Calu3 (cell line): Measurements from ENCODE around the gene EIF5AL1. TPM values are rescaled to one million over a fixed set of nuclear protein-coding genes. Genes with fewer than 3 reads are reported as not detected.
"Not testable (repeated sequence)": the region's sequence is repeated elsewhere in the genome, so short reads cannot be mapped to it uniquely, and the experiment has no call there.

Experiments used
- BruUV-seq: library from RNA; stranded (reverse); fragments of 400-500 nt; replicated peaks from 2 replicates; lab custom pipeline; 2021; lab: Mats Ljungman, UMichigan
- CTCF ChIA-PET: fragments of 300-600 bp; sonication (Branson Sonifier 250); formaldehyde crosslinking; loops from one replicate; lab custom pipeline; 2022; ENCODE audit warnings: antibody characterized with exemption; lab: Charles Lee
- DNase-seq: peaks from one replicate; pipeline ENCODE4 v3.0.0; 2022
- H3K27ac Mint-ChIP-seq: one replicate; pipeline ENCODE4 v1.8.0; 2022; ENCODE audit warnings: mixed read lengths; ENCODE audit not compliant: unreplicated experiment
- H3K27me3 Mint-ChIP-seq: one replicate; pipeline ENCODE4 v1.8.0; 2022; ENCODE audit warnings: mixed read lengths; ENCODE audit not compliant: unreplicated experiment
- H3K36me3 Mint-ChIP-seq: one replicate; pipeline ENCODE4 v1.8.0; 2022; ENCODE audit warnings: mild to moderate bottlenecking, moderate library complexity, mixed read lengths; ENCODE audit not compliant: insufficient read depth, unreplicated experiment
- H3K4me1 Mint-ChIP-seq: one replicate; pipeline ENCODE4 v1.8.0; 2022; ENCODE audit warnings: mild to moderate bottlenecking, low read depth, mixed read lengths; ENCODE audit not compliant: unreplicated experiment
- H3K4me3 Mint-ChIP-seq: one replicate; pipeline ENCODE4 v1.8.0; 2022; ENCODE audit warnings: mild to moderate bottlenecking, low read depth, moderate library complexity, mixed read lengths; ENCODE audit not compliant: unreplicated experiment
- H3K9me3 Mint-ChIP-seq: one replicate; pipeline ENCODE4 v1.8.0; 2022; ENCODE audit warnings: low read depth, mixed read lengths; ENCODE audit not compliant: unreplicated experiment
- CTCF ChIP-seq: fragments of 200-600 bp; IDR thresholded peaks from one replicate; pipeline ENCODE4 v1.8.0; 2022; ENCODE audit warnings: antibody characterized with exemption; ENCODE audit not compliant: unreplicated experiment
- intact Hi-C: fragments of 100-400 bp; cut with micrococcal nuclease; formaldehyde crosslinking; loops from one replicate; pipeline ENCODE4 v1.10.0; 2022; ENCODE audit not compliant: unreplicated experiment
- total RNA-seq: library from RNA; stranded (reverse); gene quantifications from 2 replicates; pipeline ENCODE4 v1.2.3, GENCODE V29; 2022

The EIF5AL1 gene
- total RNA-seq, 1 experiment from 2014 or later, result 0.19 TPM

- no peak for DNase-seq
- H3K27ac Mint-ChIP-seq, result no peak overlapping the region
- TF ChIP-seq CTCF, result no peak
- H3K9me3 Mint-ChIP-seq, result no peaks in the 10 kb centered on the region
- H3K4me3 Mint-ChIP-seq, result no peak overlapping the region
- H3K36me3 Mint-ChIP-seq, result no peaks in the 10 kb centered on the region
- no TSS peak for BruUV-seq
- H3K4me1 Mint-ChIP-seq, result peaks cover 4% of the 10 kb centered on the region
- CTCF ChIA-PET, result interaction anchor here (0.6 to 0.8 kb wide), 2 partner anchors 133 to 1377 kb away, joined by 3 read pairs; no protein-coding TSS in a partner anchor
- peaks cover 61% of the 10 kb centered on the region for H3K27me3 Mint-ChIP-seq
- intact Hi-C loops, result no loop called here
These were observed 4.7 kb upstream of the EIF5AL1 start for GRCh38 chr10:79507440-79508167.

GRCh38 chr10:79508245-79508644 lies 4.1 kb upstream of the EIF5AL1 start:
- BruUV-seq, H3K4me3 Mint-ChIP-seq, intact Hi-C loops, H3K27ac Mint-ChIP-seq, CTCF ChIA-PET, H3K9me3 Mint-ChIP-seq, H3K4me1 Mint-ChIP-seq, DNase-seq, H3K36me3 Mint-ChIP-seq: not testable (repeated sequence)
- peaks cover 55% of the 10 kb centered on the region for H3K27me3 Mint-ChIP-seq

GRCh38 chr10:79509306-79509933 lies 2.9 kb upstream of the EIF5AL1 start:
- DNase-seq, CTCF ChIA-PET, H3K36me3 Mint-ChIP-seq, H3K9me3 Mint-ChIP-seq, H3K4me1 Mint-ChIP-seq, H3K27ac Mint-ChIP-seq, intact Hi-C loops, BruUV-seq, H3K4me3 Mint-ChIP-seq: not testable (repeated sequence)
- H3K27me3 Mint-ChIP-seq, result peaks cover 57% of the 10 kb centered on the region

GRCh38 chr10:79509934-79510508 lies 2.3 kb upstream of the EIF5AL1 start:
- H3K36me3 Mint-ChIP-seq, BruUV-seq, H3K27ac Mint-ChIP-seq, H3K4me3 Mint-ChIP-seq, H3K4me1 Mint-ChIP-seq, CTCF ChIA-PET, DNase-seq, H3K9me3 Mint-ChIP-seq, intact Hi-C loops: not testable (repeated sequence)
- H3K27me3 Mint-ChIP-seq, result peaks cover 61% of the 10 kb centered on the region

GRCh38 chr10:79516532-79517205 lies 4.3 kb downstream of the EIF5AL1 start:
- intact Hi-C loops, BruUV-seq, H3K4me3 Mint-ChIP-seq, CTCF ChIA-PET, H3K9me3 Mint-ChIP-seq, H3K36me3 Mint-ChIP-seq, H3K27ac Mint-ChIP-seq, DNase-seq, H3K4me1 Mint-ChIP-seq: not testable (repeated sequence)
- peaks cover 53% of the 10 kb centered on the region for H3K27me3 Mint-ChIP-seq

- CTCF ChIA-PET, H3K4me3 Mint-ChIP-seq, H3K36me3 Mint-ChIP-seq, H3K9me3 Mint-ChIP-seq, BruUV-seq, H3K27ac Mint-ChIP-seq, H3K4me1 Mint-ChIP-seq, intact Hi-C loops, DNase-seq: not testable (repeated sequence)
- peaks cover 55% of the 10 kb centered on the region for H3K27me3 Mint-ChIP-seq
These were observed 5.2 kb downstream of the EIF5AL1 start for GRCh38 chr10:79517567-79517966.

GRCh38 chr10:79521751-79522150 lies 9.4 kb downstream of the EIF5AL1 start:
- intact Hi-C loops, DNase-seq, H3K4me1 Mint-ChIP-seq, CTCF ChIA-PET, BruUV-seq, H3K4me3 Mint-ChIP-seq, H3K36me3 Mint-ChIP-seq, H3K9me3 Mint-ChIP-seq, H3K27ac Mint-ChIP-seq: not testable (repeated sequence)
- peaks cover 59% of the 10 kb centered on the region for H3K27me3 Mint-ChIP-seq

- DNase-seq, BruUV-seq, H3K36me3 Mint-ChIP-seq, H3K27ac Mint-ChIP-seq, intact Hi-C loops, H3K4me3 Mint-ChIP-seq, H3K9me3 Mint-ChIP-seq, CTCF ChIA-PET, H3K4me1 Mint-ChIP-seq: not testable (repeated sequence)
- peaks cover 60% of the 10 kb centered on the region for H3K27me3 Mint-ChIP-seq
These were observed 10.1 kb downstream of the EIF5AL1 start for GRCh38 chr10:79522464-79522863.
